Measurements from ENCODE around the gene PTPRB. TPM values are rescaled to one million over a fixed set of nuclear protein-coding genes. Genes with fewer than 3 reads are reported as not detected.

The PTPRB gene
- total and polyA plus RNA-seq, 2 donors (not counting 3 experiments of a cell fraction or from before 2014, with no cell fraction given) = 64.1 to 151 TPM

GRCh38 chr12:70644861-70645260 is 7.6 kb upstream of the PTPRB start:
- H3K27me3 ChIP-seq (ENCODE audit: control insufficient read depth in 2 of 2, insufficient read depth in 2 of 2, low read length in 2 of 2) = no peaks in the 10 kb centered on the region
- no peaks in the 10 kb centered on the region for H4K20me1 ChIP-seq (replicated peaks; ENCODE audit: control insufficient read depth, extremely low read depth, insufficient read depth, low read length)
- H3K9ac ChIP-seq (replicated peaks; ENCODE audit: extremely low read depth, insufficient read depth, low read length) = peak overlapping the region; percentile 77
- peaks cover 54% of the 10 kb centered on the region for H3K4me1 ChIP-seq (ENCODE audit: control insufficient read depth, extremely low read depth, insufficient read depth, low read length)
- peak overlapping the region; percentile 99 for H3K27ac ChIP-seq (ENCODE audit: insufficient read depth, low read depth, low read length)
- no peak overlapping the region for H3K4me3 ChIP-seq (replicated peaks in 1 of 3; ENCODE audit: insufficient read depth in 1 of 3, low read depth in 1 of 3, low read length in 3 of 3)
- FAIRE-seq = peak; percentile 31
- intact Hi-C loops (cut with micrococcal nuclease) (loop anchor here (1.0 kb wide), 3 partner anchors 8 to 74 kb away; partner anchors contain the start of gene PTPRB), dilution Hi-C loops (cut with MboI; ENCODE audit: extremely low pct_ligation_motif_present, low sequenced_read_pairs) (no loop called here)
- ChIA-PET POLR2A (no interaction called here), CTCF (interaction anchor here (2.6 kb wide), 1 partner anchor 9 kb away, joined by 9 read pairs; no protein-coding TSS in a partner anchor)
- peak overlapping the region; percentile 36 for H2AFZ ChIP-seq (ENCODE audit: low read depth, low read length)
- TF ChIP-seq POLR2AphosphoS5 (IDR thresholded peaks at IDR 0.05; ENCODE audit: insufficient read depth, low read depth, low read length) (no peak), MYC (IDR thresholded peaks at IDR 0.05; ENCODE audit: low read depth, low read length) (no peak), GATA2 (IDR thresholded peaks at IDR 0.05; ENCODE audit: insufficient read depth, insufficient read length, low read depth, low read length) (no peak), EZH2 (IDR thresholded peaks at IDR 0.05; ENCODE audit: borderline replicate concordance, low read depth, low read length, severe bottlenecking) (no peak), POLR2A (IDR thresholded peaks at IDR 0.05; ENCODE audit: low read depth, low read length) (no peak), MAX (IDR thresholded peaks at IDR 0.05; ENCODE audit: insufficient read depth, insufficient read length) (no peak), JUN (IDR thresholded peaks at IDR 0.05; ENCODE audit: borderline replicate concordance, insufficient read depth, insufficient read length, low read depth) (no peak), FOS (IDR thresholded peaks at IDR 0.05; ENCODE audit: borderline replicate concordance, insufficient read depth, low read length) (no peak), CTCF (IDR thresholded peaks at IDR 0.05; ENCODE audit: extremely low read depth in 1 of 2, insufficient read depth in 1 of 2, low read depth in 1 of 2, low read length in 2 of 2) (no peak)
- H3K36me3 ChIP-seq (ENCODE audit: control insufficient read depth in 2 of 2, extremely low read depth in 1 of 2, insufficient read depth in 2 of 2, low read length in 2 of 2) = no peaks in the 10 kb centered on the region
- no peaks in the 10 kb centered on the region for H3K9me3 ChIP-seq (replicated peaks; ENCODE audit: control insufficient read depth, insufficient read depth, low read length)
- no peaks in the 10 kb centered on the region for H3K79me2 ChIP-seq (ENCODE audit: control insufficient read depth, insufficient read depth, low read length)
- peak overlapping the region; percentile 60 for H3K4me2 ChIP-seq (ENCODE audit: insufficient read depth, low read length)
- H3K9me1 ChIP-seq (replicated peaks; ENCODE audit: control insufficient read depth, extremely low read depth, insufficient read depth, low read length) = no peaks in the 10 kb centered on the region
- DNase-seq (ENCODE audit: low read depth, low spot score) = no peak
- BruUV-seq (replicated peaks) = no TSS peak
